ENCODE results near the gene KCNK15. TPM values are rescaled to one million over a fixed set of nuclear protein-coding genes. Genes with fewer than 3 reads are reported as not detected.

The KCNK15 gene
- total RNA-seq, 2 experiments from 2014 or later, result not detected

DNA sequence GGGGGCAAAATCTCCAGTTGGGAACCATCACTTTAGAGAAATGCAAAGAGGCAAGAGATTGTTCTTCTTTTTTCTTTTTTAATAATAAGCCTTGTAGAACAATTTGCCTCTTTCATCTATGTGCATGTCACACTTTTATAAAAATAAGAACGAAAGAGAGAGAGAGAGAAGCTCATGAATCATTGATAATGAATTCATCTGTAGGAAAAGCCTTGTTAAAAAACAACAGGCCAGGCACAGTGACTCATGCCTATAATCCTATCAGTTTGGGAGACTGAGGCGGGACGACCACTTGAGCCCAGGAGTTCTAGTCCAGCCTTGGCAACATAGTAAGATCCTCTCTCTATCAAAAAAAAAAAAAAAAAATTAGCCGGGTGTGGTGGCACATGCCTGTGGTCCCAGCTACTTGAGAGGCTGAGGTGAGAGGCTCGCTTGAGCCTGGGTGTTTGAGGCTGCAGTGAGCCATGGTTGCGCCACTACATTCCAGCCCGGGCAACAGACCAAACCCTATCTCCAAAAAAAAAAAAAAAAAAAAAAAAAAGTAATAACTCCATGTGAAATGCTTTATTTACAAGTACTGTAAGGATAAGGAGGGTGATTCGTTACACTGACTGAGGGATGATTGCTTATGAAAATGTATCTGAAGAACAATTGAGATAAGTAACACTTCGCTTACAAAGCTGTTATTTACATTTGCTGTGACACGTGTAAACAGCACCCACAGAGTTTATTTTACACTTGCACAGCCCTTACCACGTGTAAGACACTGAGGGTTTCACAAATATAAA lies 24.5 kb upstream of the KCNK15 start:
- DNase-seq, result no peak
- Mint-ChIP-seq H3K4me3 (no peak overlapping the region), H3K4me1 (no peaks in the 10 kb centered on the region), H3K27ac (no peak overlapping the region), H3K36me3 (ENCODE audit: low read depth) (no peaks in the 10 kb centered on the region), H3K9me3 (no peaks in the 10 kb centered on the region), H3K27me3 (no peaks in the 10 kb centered on the region)
- POLR2A ChIA-PET, result no interaction called here
- CTCF ChIA-PET, result no interaction called here

DNA sequence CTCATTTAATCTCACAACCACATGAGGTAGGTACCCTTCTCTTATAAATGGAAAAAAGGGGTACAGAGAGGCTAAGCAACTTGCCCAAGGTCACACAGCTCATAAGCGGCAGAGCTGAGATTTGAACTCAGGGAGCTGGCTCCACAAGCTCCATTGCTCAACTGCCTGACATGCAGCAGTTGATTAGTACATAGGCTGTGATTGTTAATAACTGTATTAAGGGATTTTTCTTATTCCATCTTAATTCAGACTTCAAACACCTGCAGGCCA lies 23.9 kb upstream of the KCNK15 start:
- no peaks in the 10 kb centered on the region for H3K4me1 Mint-ChIP-seq
- ChIA-PET POLR2A (no interaction called here), CTCF (interaction anchor here (1.4 kb wide), 1 partner anchor 39 kb away, joined by 3 read pairs; no protein-coding TSS in a partner anchor)
- no peak for DNase-seq
- no peak overlapping the region for H3K4me3 Mint-ChIP-seq
- no peaks in the 10 kb centered on the region for H3K36me3 Mint-ChIP-seq (ENCODE audit: low read depth)
- no peaks in the 10 kb centered on the region for H3K9me3 Mint-ChIP-seq
- no peaks in the 10 kb centered on the region for H3K27me3 Mint-ChIP-seq
- no peak overlapping the region for H3K27ac Mint-ChIP-seq

DNA sequence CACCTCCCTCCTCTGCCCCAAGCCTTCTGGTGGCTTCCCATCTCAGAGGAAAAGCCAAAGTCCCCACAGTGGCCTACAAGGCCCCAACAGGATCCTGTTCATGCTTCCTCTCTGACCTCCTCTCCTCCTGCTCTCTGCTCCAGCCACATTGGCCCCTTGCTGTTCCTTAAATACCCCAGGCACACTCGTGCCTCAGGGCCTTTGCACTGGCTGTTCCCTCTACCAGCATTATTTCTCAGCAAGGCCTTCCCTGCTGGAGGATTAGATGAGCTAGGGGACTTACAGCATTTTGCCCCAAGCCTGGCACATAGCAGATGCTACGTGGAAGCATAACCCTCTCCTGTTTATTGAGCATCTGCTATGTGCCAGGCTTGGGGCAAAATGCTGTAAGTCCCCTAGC lies 22.7 kb upstream of the KCNK15 start:
- H3K27me3 Mint-ChIP-seq, result peaks cover 1% of the 10 kb centered on the region
- H3K4me1 Mint-ChIP-seq, result no peaks in the 10 kb centered on the region
- no peak overlapping the region for H3K4me3 Mint-ChIP-seq
- CTCF ChIA-PET, result interaction anchor here (0.9 to 1.4 kb wide), 2 partner anchors 39 to 41 kb away, joined by 3 read pairs; no protein-coding TSS in a partner anchor
- POLR2A ChIA-PET, result no interaction called here
- H3K9me3 Mint-ChIP-seq, result no peaks in the 10 kb centered on the region
- no peaks in the 10 kb centered on the region for H3K36me3 Mint-ChIP-seq (ENCODE audit: low read depth)
- H3K27ac Mint-ChIP-seq, result no peak overlapping the region
- no peak for DNase-seq

DNA sequence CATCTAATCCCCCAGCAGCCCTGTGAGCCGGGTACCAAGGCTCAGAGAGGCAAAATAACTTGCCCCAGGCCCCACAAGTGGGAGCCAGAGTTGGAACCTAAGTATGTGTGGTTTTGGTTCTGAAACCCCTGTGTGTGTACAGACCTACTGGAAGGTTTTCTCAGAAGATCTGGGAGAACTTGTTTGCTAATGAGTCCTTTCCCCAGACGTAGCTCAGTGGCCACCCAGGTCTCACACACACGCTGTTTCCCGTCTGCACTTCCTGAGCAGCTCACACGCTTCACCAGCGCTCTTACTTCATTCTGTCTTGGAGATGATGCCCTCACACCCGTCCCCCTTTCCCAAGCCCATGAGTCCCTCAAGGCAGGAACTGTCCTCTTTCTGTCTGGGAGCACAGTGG lies 22.3 kb upstream of the KCNK15 start:
- Mint-ChIP-seq H3K4me3 (no peak overlapping the region), H3K9me3 (no peaks in the 10 kb centered on the region), H3K27me3 (peaks cover 1% of the 10 kb centered on the region), H3K27ac (no peak overlapping the region), H3K36me3 (ENCODE audit: low read depth) (no peaks in the 10 kb centered on the region), H3K4me1 (no peaks in the 10 kb centered on the region)
- CTCF ChIA-PET, result interaction anchor here (0.9 to 1.4 kb wide), 3 partner anchors 38 to 41 kb away, joined by 3 to 5 read pairs (median 3); no protein-coding TSS in a partner anchor
- DNase-seq, result no peak
- POLR2A ChIA-PET, result no interaction called here

DNA sequence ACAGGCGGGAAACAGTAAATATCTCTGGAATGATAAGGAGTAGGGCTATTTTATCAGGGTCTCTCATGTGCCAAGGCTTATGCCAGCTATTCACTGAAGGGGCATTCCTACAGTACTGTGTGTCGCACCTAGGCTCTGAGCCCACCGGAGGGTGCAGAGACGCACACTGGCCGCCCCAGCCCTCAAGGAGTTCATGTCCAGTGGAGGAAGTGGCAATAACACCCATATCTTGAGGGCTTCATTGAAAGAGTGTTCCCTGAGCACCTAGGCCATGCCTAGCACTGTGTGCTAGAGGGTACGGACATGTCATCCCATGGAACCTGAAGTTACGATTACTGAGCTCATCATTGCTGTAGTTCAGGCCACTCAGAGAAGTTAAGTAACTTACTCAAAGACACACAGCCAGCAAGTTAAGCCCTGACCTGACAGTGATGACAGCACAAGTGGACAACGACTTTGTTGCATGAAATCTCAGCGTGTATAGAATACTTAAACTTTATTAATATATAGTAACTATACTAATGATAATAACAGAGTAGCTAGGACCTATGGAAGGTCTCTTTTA lies 21.8 kb upstream of the KCNK15 start:
- ChIA-PET POLR2A (no interaction called here), CTCF (interaction anchor here (0.6 to 1.3 kb wide), 4 partner anchors 24 to 156 kb away, joined by 3 to 5 read pairs (median 4); no protein-coding TSS in a partner anchor)
- no peak overlapping the region for H3K27ac Mint-ChIP-seq

DNA sequence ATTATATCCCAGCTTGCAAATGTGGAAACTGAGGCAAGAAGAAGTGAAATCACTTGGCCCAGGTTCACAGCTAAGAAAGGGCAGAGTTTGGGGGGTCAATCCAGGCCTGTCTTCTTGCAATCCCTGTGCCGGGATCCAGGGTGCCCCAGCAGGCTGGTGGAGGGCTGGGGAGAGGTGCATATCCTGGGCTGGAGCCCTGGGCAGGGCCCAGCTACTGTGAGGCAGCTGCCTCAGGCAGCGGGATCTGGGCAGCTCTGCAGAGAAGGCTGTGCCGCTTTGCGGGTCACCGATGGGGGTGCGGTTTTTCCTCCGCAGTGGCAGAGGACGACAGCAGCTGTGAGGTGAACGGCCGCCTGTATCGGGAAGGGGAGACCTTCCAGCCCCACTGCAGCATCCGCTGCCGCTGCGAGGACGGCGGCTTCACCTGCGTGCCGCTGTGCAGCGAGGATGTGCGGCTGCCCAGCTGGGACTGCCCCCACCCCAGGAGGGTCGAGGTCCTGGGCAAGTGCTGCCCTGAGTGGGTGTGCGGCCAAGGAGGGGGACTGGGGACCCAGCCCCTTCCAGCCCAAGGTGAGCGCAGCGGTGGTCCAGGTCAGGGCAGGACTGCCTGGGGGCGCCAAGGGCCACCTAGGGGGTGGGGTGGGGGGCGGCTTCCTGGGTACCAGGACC lies 21.1 kb upstream of the KCNK15 start:
- peaks cover 1% of the 10 kb centered on the region for H3K27me3 Mint-ChIP-seq
- no peak overlapping the region for H3K27ac Mint-ChIP-seq
- H3K4me1 Mint-ChIP-seq, result no peaks in the 10 kb centered on the region
- no peak for DNase-seq
- no peaks in the 10 kb centered on the region for H3K9me3 Mint-ChIP-seq
- no peak overlapping the region for H3K4me3 Mint-ChIP-seq
- H3K36me3 Mint-ChIP-seq (ENCODE audit: low read depth), result no peaks in the 10 kb centered on the region
- CTCF ChIA-PET, result interaction anchor here (0.6 to 1.3 kb wide), 3 partner anchors 23 to 155 kb away, joined by 4 to 5 read pairs (median 4); no protein-coding TSS in a partner anchor
- POLR2A ChIA-PET, result no interaction called here

More for the DNA sequence above, 21.8 kb upstream of the KCNK15 start:
- no peak for DNase-seq
- Mint-ChIP-seq H3K9me3 (no peaks in the 10 kb centered on the region), H3K4me3 (no peak overlapping the region), H3K27me3 (peaks cover 1% of the 10 kb centered on the region), H3K4me1 (no peaks in the 10 kb centered on the region), H3K36me3 (ENCODE audit: low read depth) (no peaks in the 10 kb centered on the region)

DNA sequence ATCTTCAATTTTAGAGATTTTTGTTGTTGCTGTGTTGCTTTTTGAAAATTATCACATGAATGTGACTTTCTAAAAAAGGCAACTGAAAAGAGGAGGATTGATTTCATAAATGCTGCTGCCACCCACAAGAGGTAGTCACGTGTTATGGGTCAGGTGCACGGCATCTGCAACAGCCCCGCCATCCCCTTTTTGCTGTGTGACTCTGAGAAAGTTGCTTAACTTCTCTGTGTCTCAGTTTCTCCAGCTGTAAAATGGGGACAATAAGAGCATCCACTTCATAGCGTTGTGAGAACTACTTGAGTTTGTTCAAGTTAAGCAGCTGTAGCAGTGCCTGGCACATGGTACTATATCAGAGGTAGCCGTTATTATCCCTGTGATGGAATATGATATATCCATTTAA lies 19.8 kb upstream of the KCNK15 start:
- no peak overlapping the region for H3K4me3 Mint-ChIP-seq
- H3K27ac Mint-ChIP-seq, result no peak overlapping the region
- H3K36me3 Mint-ChIP-seq (ENCODE audit: low read depth), result no peaks in the 10 kb centered on the region
- POLR2A ChIA-PET, result no interaction called here
- no peak for DNase-seq
- no peaks in the 10 kb centered on the region for H3K9me3 Mint-ChIP-seq
- no peaks in the 10 kb centered on the region for H3K4me1 Mint-ChIP-seq
- peaks cover 1% of the 10 kb centered on the region for H3K27me3 Mint-ChIP-seq
- CTCF ChIA-PET, result no interaction called here

DNA sequence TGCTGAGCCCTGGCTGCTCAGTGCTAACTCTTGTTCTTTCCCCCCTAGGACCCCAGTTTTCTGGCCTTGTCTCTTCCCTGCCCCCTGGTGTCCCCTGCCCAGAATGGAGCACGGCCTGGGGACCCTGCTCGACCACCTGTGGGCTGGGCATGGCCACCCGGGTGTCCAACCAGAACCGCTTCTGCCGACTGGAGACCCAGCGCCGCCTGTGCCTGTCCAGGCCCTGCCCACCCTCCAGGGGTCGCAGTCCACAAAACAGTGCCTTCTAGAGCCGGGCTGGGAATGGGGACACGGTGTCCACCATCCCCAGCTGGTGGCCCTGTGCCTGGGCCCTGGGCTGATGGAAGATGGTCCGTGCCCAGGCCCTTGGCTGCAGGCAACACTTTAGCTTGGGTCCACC lies 18.6 kb upstream of the KCNK15 start:
- CTCF ChIA-PET, result no interaction called here
- DNase-seq, result no peak
- H3K4me1 Mint-ChIP-seq, result peaks cover 1% of the 10 kb centered on the region
- H3K27me3 Mint-ChIP-seq, result peaks cover 1% of the 10 kb centered on the region
- H3K4me3 Mint-ChIP-seq, result no peak overlapping the region
- H3K9me3 Mint-ChIP-seq, result no peaks in the 10 kb centered on the region
- no peak overlapping the region for H3K27ac Mint-ChIP-seq
- POLR2A ChIA-PET, result no interaction called here
- no peaks in the 10 kb centered on the region for H3K36me3 Mint-ChIP-seq (ENCODE audit: low read depth)

DNA sequence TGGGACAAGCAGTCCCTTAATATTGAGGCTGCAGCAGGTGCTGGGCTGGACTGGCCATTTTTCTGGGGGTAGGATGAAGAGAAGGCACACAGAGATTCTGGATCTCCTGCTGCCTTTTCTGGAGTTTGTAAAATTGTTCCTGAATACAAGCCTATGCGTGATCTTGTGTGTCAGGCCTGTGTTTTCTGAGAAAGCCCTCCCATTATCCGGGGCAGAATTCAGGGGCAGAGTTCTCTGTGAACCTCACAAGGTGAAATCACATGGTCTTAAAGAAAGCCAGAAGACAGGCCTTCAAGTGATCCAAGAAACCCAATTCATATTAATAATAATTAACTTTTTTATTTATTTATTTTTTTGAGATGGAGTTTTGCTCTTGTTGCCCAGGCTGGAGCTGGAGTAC lies 18.0 kb upstream of the KCNK15 start:
- Mint-ChIP-seq H3K9me3 (no peaks in the 10 kb centered on the region), H3K4me3 (no peak overlapping the region), H3K27me3 (peaks cover 1% of the 10 kb centered on the region), H3K4me1 (peaks cover 7% of the 10 kb centered on the region), H3K27ac (no peak overlapping the region), H3K36me3 (ENCODE audit: low read depth) (no peaks in the 10 kb centered on the region)
- DNase-seq, result no peak
- CTCF ChIA-PET, result no interaction called here
- POLR2A ChIA-PET, result no interaction called here

DNA sequence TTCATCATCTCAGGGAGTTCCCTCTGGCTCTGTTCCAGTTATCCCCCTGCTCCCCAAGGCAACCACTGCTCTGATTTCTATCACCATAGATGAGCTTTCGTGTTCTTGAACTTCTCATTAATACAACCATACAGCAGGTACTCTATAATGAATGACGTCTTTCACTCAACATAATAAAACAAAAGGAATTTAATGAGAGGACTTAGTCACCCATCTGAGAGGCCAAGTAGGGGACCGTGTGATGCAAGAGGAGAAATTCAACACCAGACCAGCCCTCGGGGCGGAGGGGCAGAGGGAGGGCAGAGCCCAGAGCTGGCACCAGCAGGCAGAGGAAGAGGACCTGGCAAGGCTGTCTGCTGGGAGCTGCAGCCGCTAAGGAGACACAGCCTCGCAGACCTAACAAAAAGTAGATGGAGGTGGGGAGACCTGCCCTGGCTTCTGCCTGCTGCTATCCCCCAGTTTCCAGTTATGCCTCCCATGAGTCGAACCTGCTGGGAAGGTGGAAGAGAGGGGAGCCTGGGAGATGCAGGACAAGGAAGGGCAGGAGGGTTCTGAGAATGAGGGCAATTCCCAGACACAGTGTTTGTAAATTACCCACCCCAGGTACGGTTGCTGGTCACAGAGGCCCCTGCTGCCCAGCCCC lies 16.7 kb upstream of the KCNK15 start:
- no peaks in the 10 kb centered on the region for H3K36me3 Mint-ChIP-seq (ENCODE audit: low read depth)
- H3K27ac Mint-ChIP-seq, result no peak overlapping the region
- no peak for DNase-seq
- H3K4me3 Mint-ChIP-seq, result no peak overlapping the region
- ChIA-PET CTCF (interaction anchor here (1.0 kb wide), 1 partner anchor 44 kb away, joined by 3 read pairs; no protein-coding TSS in a partner anchor), POLR2A (no interaction called here)
- peaks cover 11% of the 10 kb centered on the region for H3K4me1 Mint-ChIP-seq
- H3K27me3 Mint-ChIP-seq, result peaks cover 1% of the 10 kb centered on the region
- H3K9me3 Mint-ChIP-seq, result no peaks in the 10 kb centered on the region

DNA sequence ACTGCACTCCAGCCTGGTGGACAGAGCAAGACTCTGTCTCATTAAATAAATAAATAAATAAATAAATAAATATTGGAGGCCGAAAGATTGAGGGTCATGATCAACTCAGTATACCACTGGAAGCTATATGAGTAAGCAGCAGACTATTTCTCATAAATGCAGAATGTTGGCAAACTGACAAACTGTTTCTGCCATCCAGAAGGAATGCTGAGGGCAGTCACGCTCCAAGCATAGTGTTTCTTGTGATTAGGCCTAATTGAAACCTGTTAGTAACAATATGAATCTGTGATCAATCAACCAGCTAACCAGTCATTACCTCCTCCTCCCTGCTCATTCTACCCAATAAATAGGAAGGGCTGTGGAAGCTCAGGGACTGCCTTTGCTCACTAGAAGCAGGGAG lies 15.2 kb upstream of the KCNK15 start:
- Mint-ChIP-seq H3K4me1 (peaks cover 11% of the 10 kb centered on the region), H3K27me3 (peaks cover 1% of the 10 kb centered on the region), H3K36me3 (ENCODE audit: low read depth) (no peaks in the 10 kb centered on the region), H3K27ac (no peak overlapping the region), H3K4me3 (no peak overlapping the region), H3K9me3 (no peaks in the 10 kb centered on the region)
- CTCF ChIA-PET, result interaction anchor here (3.8 kb wide), 1 partner anchor 46 kb away, joined by 39 read pairs; no protein-coding TSS in a partner anchor
- no peak for DNase-seq
- POLR2A ChIA-PET, result no interaction called here

DNA sequence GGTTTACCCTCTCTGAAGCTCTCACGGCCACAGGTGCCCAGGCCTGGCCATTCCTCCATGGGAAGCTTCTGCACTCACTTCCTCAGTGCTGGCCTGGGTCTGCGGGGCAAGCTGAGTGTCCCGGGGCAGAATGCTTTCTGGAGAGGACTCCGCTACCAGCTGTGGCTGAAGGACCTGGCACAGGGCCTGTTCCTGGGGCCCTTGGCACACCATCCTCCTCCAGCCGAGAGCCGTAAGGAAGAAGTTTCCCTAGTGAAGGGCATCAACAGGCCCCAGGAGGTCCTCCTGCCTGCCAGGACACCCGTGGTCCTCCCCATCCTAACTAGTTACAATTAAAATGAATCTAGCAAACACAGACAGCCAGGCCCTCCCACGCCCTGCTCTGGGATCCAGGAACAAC lies 14.0 kb upstream of the KCNK15 start:
- DNase-seq, result no peak
- ChIA-PET CTCF (interaction anchor here (0.6 to 3.8 kb wide), 3 partner anchors 11 to 47 kb away, joined by 3 to 39 read pairs (median 3); partner anchors contain the start of gene KCNK15), POLR2A (no interaction called here)
- Mint-ChIP-seq H3K4me3 (no peak overlapping the region), H3K27ac (no peak overlapping the region), H3K4me1 (peaks cover 19% of the 10 kb centered on the region), H3K36me3 (ENCODE audit: low read depth) (peaks cover 5% of the 10 kb centered on the region), H3K27me3 (peaks cover 1% of the 10 kb centered on the region), H3K9me3 (peaks cover 1% of the 10 kb centered on the region)

DNA sequence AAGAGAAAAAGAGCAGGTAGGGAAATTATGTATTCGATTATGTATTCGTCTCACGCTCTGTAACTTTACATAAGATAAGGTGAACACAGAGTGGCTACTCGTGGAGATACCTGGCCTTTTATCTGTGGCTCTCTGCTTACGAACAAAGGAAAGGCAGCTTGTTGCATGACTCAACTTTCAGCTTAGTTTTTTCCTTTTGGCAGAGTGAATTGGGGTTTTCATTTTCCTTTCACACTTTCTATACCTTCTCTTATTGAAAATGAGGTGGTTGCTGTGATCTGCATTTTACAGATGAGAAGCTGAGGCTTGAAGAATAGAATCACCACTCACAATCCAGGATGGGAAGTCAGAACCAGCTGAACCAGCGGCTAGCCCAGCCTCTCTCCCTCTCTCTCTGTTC lies 13.3 kb upstream of the KCNK15 start:
- ChIA-PET POLR2A (no interaction called here), CTCF (interaction anchor here (1.5 to 3.8 kb wide), 4 partner anchors 14 to 135 kb away, joined by 3 to 39 read pairs (median 5); partner anchors contain the start of gene KCNK15)
- Mint-ChIP-seq H3K36me3 (ENCODE audit: low read depth) (peaks cover 9% of the 10 kb centered on the region), H3K27me3 (peaks cover 1% of the 10 kb centered on the region), H3K4me1 (peaks cover 23% of the 10 kb centered on the region), H3K27ac (no peak overlapping the region), H3K4me3 (no peak overlapping the region), H3K9me3 (peaks cover 6% of the 10 kb centered on the region)
- no peak for DNase-seq

Measured in activated CD4-positive, alpha-beta memory T cell treated with anti-CD3 and anti-CD28 coated beads, Interleukin-2, amount 10 ng/mL, durations not matched to agents 7 days and 5 days (primary cell).